ENCODE data around the gene NRARP. TPM values are rescaled to one million over a fixed set of nuclear protein-coding genes. Genes with fewer than 3 reads are reported as not detected.

Gene NRARP
- total and polyA plus RNA-seq, 2 of the 13 experiments (the other 11 are each of a cell fraction or from before 2014, with no cell fraction given), result 0.22 to 0.46 TPM

- ATAC-seq (peak; percentile 33; the same call in 2 of the 3 replicates), FAIRE-seq (no peak), DNase-seq (ENCODE audit: low spot score) (no peak)
- ChIA-PET POLR2A (no interaction called here), CTCF (ENCODE audit: low intra/inter-chr PET ratio, low total read pairs) (no interaction called here)
- no peaks in the 10 kb centered on the region for H3K36me3 ChIP-seq (replicated peaks in 1 of 2; ENCODE audit: control insufficient read depth in 1 of 2, insufficient read depth in 2 of 2, low read length in 2 of 2)
- H2AFZ ChIP-seq (ENCODE audit: low read length), result no peak overlapping the region
- in situ Hi-C loops (cut with HindIII; ENCODE audit: extremely low pct_ligation_motif_present, low pct_unique_long_range_greater_than_20kb) (no loop called here), intact Hi-C loops (cut with micrococcal nuclease; ENCODE audit: unreplicated experiment) (no loop called here)
- H3K4me2 ChIP-seq (ENCODE audit: low read depth, low read length), result no peak overlapping the region
- no peak overlapping the region for H3K4me3 ChIP-seq (replicated peaks in 1 of 3; ENCODE audit: insufficient read depth in 1 of 3, low read depth in 2 of 3, low read length in 3 of 3)
- no peaks in the 10 kb centered on the region for H3K9me3 ChIP-seq (ENCODE audit: low read length)
- no peaks in the 10 kb centered on the region for H3K79me2 ChIP-seq (ENCODE audit: insufficient read depth, low read length)
- H3K27ac ChIP-seq (ENCODE audit: extremely low read length, insufficient read depth, low read length), result no peak overlapping the region
- H3K9ac ChIP-seq (ENCODE audit: insufficient read depth, low read depth, low read length), result no peak overlapping the region
- peaks cover 4% of the 10 kb centered on the region; the same call in 1 of the 2 replicates for H4K20me1 ChIP-seq (ENCODE audit: insufficient read depth, low read length)
- peaks cover 5 to 23% of the 10 kb centered on the region in 2 experiments for H3K27me3 ChIP-seq (ENCODE audit: control insufficient read depth in 1 of 2, insufficient read depth in 2 of 2, low read length in 2 of 2)
- TF ChIP-seq ZNF747 (CRISPR knock-in tag; IDR thresholded peaks at IDR 0.05; ENCODE audit: borderline replicate concordance) (no peak), ZNF207 (IDR thresholded peaks at IDR 0.05; ENCODE audit: borderline replicate concordance) (no peak), ZNF136 (CRISPR knock-in tag; IDR thresholded peaks at IDR 0.05; ENCODE audit: low read depth) (no peak), ZNF329 (CRISPR knock-in tag; IDR thresholded peaks at IDR 0.05; ENCODE audit: low read depth) (no peak), ZNF570 (CRISPR knock-in tag; IDR thresholded peaks at IDR 0.05; ENCODE audit: borderline replicate concordance) (no peak), SOX13 (IDR thresholded peaks at IDR 0.05) (no peak), SOX13 (CRISPR knock-in tag; conservative IDR thresholded peaks at IDR 0.05 in 1 of 2, IDR thresholded peaks at IDR 0.05 in 1 of 2) (no peak), CERS6 (CRISPR knock-in tag; IDR thresholded peaks at IDR 0.05) (no peak), ZNF33B (CRISPR knock-in tag; IDR thresholded peaks at IDR 0.05) (no peak), ZNF432 (CRISPR knock-in tag; IDR thresholded peaks at IDR 0.05; ENCODE audit: borderline replicate concordance) (no peak), SOX6 (IDR thresholded peaks at IDR 0.05) (no peak), SOX6 (CRISPR knock-in tag; IDR thresholded peaks at IDR 0.05) (no peak), SRF (IDR thresholded peaks at IDR 0.05; ENCODE audit: low read depth, low read length) (no peak), MAFF (IDR thresholded peaks at IDR 0.05; ENCODE audit: low read depth, low read length) (no peak)
- 46% methylated on average over 10 of the region's 37 CpGs for WGBS (ENCODE audit: low lambda C conversion rate)
- no TSS peak for BruUV-seq (replicated peaks)
- no peaks in the 10 kb centered on the region for H3K4me1 ChIP-seq (ENCODE audit: insufficient read depth, low read length)
These were observed 21.7 kb upstream of the NRARP start for GRCh38 chr9:137323531-137324331.
